ENCODE data around the gene PVR. TPM values are rescaled to one million over a fixed set of nuclear protein-coding genes. Genes with fewer than 3 reads are reported as not detected.
A peak's percentile ranks its signal among the peaks of the same experiment; 100 is the strongest.
"Not testable (repeated sequence)": the region's sequence is repeated elsewhere in the genome, so short reads cannot be mapped to it uniquely, and the experiment has no call there.

PVR gene
- total and polyA plus RNA-seq, 8 donors, result 9.3 to 28.8 (median 18.7) TPM

- ATAC-seq, result no peak
- no peak for TF ChIP-seq CTCF (IDR thresholded peaks at IDR 0.05)
- H3K4me3 ChIP-seq, result no peak overlapping the region
- no peak for FAIRE-seq
- H3K4me1 ChIP-seq, result no peaks in the 10 kb centered on the region
- no peak for DNase-seq
- no peak overlapping the region for H3K27ac ChIP-seq
- intact Hi-C loops (cut with DNase I), result no loop called here
- no peaks in the 10 kb centered on the region for H3K9me3 ChIP-seq
- H3K27me3 ChIP-seq, result no peaks in the 10 kb centered on the region
- no peaks in the 10 kb centered on the region for H3K36me3 ChIP-seq
- WGBS, 2 donors, result 72 to 95% methylated on average over 2 of the region's 2 CpGs
Observed at GRCh38 chr19:44668985-44669764, 25.5 kb downstream of the PVR start.

- DNase-seq; H3K36me3 ChIP-seq; H3K9me3 ChIP-seq; H3K4me1 ChIP-seq; H3K27ac ChIP-seq; H3K27me3 ChIP-seq; ATAC-seq; FAIRE-seq; H3K4me3 ChIP-seq; intact Hi-C loops (cut with DNase I): not testable (repeated sequence)
- WGBS, 2 donors, result 98% methylated on average over 2 of the region's 2 CpGs
Observed at GRCh38 chr19:44670027-44670426, 26.3 kb downstream of the PVR start.

GRCh38 chr19:44671400-44671799 is 27.7 kb downstream of the PVR start, which contains the start of gene CEACAM19:
TSS of gene CEACAM19 (plus strand) at chr19:44671482. CDS start at chr19:44671932, 450 bp downstream.
- no peak within 1 kb of the TSS for H3K27ac ChIP-seq
- TF ChIP-seq CTCF (IDR thresholded peaks at IDR 0.05), result no peak
- ATAC-seq (peak in 3 of 4 donors; percentile 7 to 33 (median 33)), FAIRE-seq (no peak), DNase-seq (no peak)
- no peaks in the 10 kb centered on the region for H3K36me3 ChIP-seq
- 76 to 83% methylated on average over 2 of the region's 2 CpGs for WGBS, 2 donors
- H3K9me3 ChIP-seq, result no peaks in the 10 kb centered on the region
- H3K4me1 ChIP-seq, result no peaks in the 10 kb centered on the region
- no peaks in the 10 kb centered on the region for H3K27me3 ChIP-seq
- intact Hi-C loops (cut with DNase I), result no loop called here
- H3K4me3 ChIP-seq, result no peak within 1 kb of the TSS

GRCh38 chr19:44672226-44672625 is 28.5 kb downstream of the PVR start:
- TF ChIP-seq CTCF (IDR thresholded peaks at IDR 0.05), result no peak
- DNase-seq, result peak in 1 of 6 donors; percentile 2
- WGBS, 2 donors, result 67 to 73% methylated on average over 1 of the region's 1 CpG
- no peak for FAIRE-seq
- Histone ChIP-seq H3K27me3 (no peaks in the 10 kb centered on the region), H3K4me1 (no peaks in the 10 kb centered on the region), H3K27ac (no peak overlapping the region), H3K4me3 (no peak overlapping the region), H3K9me3 (no peaks in the 10 kb centered on the region), H3K36me3 (no peaks in the 10 kb centered on the region)
- no peak for ATAC-seq
- intact Hi-C loops (cut with DNase I), result no loop called here

- intact Hi-C loops (cut with DNase I), result no loop called here
- H3K27ac ChIP-seq, result no peak overlapping the region
- no peak overlapping the region for H3K4me3 ChIP-seq
- ATAC-seq (no peak), FAIRE-seq (no peak), DNase-seq (no peak)
- H3K4me1 ChIP-seq, result no peaks in the 10 kb centered on the region
- 81 to 93% methylated on average over 4 of the region's 4 CpGs for WGBS, 2 donors
- no peak for TF ChIP-seq CTCF (IDR thresholded peaks at IDR 0.05)
- no peaks in the 10 kb centered on the region for H3K36me3 ChIP-seq
- H3K9me3 ChIP-seq, result no peaks in the 10 kb centered on the region
- H3K27me3 ChIP-seq, result no peaks in the 10 kb centered on the region
Observed at GRCh38 chr19:44673510-44673909, 29.8 kb downstream of the PVR start.
